ENCODE results near the gene CCDC70.

DNA sequence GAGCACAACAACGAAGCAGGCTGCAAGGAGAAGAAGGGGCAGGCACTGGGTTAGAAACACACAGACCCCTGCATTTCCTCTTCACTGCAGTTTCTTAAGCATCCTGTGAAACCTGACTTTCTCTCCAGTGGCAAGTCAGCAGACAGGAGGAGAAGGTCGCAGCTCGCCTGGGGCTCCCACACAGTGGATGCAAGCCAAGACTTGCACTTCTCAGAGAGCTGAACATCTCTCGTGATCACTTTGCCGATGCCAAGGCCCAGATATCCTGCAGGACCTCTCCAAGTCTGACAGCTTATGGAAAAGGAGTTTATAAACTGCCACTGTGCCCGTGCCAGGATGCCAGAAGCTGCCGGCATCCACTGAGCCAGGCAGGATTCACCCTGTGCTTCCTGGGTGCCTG lies 35.2 kb upstream of the CCDC70 start:
- no peak for TF ChIP-seq POLR2A (IDR thresholded peaks at IDR 0.05; ENCODE audit: low read length)
- TF ChIP-seq GATA1 (IDR thresholded peaks at IDR 0.05; ENCODE audit: low read depth, low read length): no peak
